Activated naive CD8-positive, alpha-beta T cell treated with anti-CD3 and anti-CD28 coated beads, Interleukin-2, amount 10 ng/mL, durations not matched to agents 7 days and 5 days (primary cell): ENCODE measurements around the gene USP46. TPM values are rescaled to one million over a fixed set of nuclear protein-coding genes. Genes with fewer than 3 reads are reported as not detected.

Source experiments
- ATAC-seq: fragments of 150-1000 bp; cut with Tn5 transposase; one replicate; pipeline ENCODE4 v1.10.0; 2021; ENCODE audit warnings: low read depth, moderate library complexity
- POLR2A ChIA-PET: fragments of 350-600 bp; sonication (Branson Sonifier 250); formaldehyde crosslinking; loops from one replicate; lab custom pipeline; 2021; ENCODE audit warnings: antibody characterized with exemption; lab: Charles Lee
- DNase-seq: peaks from one replicate; pipeline ENCODE4 v3.0.0; 2021
- H3K27ac Mint-ChIP-seq: one replicate; pipeline ENCODE4 v1.8.0; 2022; ENCODE audit warnings: mild to moderate bottlenecking, mixed read lengths
- H3K27me3 Mint-ChIP-seq: one replicate; pipeline ENCODE4 v1.8.0; 2022; ENCODE audit warnings: mild to moderate bottlenecking, moderate library complexity, mixed read lengths
- H3K36me3 Mint-ChIP-seq: one replicate; pipeline ENCODE4 v1.8.0; 2021; ENCODE audit warnings: mild to moderate bottlenecking, mixed read lengths
- H3K4me1 Mint-ChIP-seq: one replicate; pipeline ENCODE4 v1.8.0; 2021; ENCODE audit warnings: mixed read lengths
- H3K4me3 Mint-ChIP-seq: one replicate; pipeline ENCODE4 v1.8.0; 2022; ENCODE audit warnings: mild to moderate bottlenecking, moderate library complexity, mixed read lengths
- H3K9me3 Mint-ChIP-seq: one replicate; pipeline ENCODE4 v1.8.0; 2021; ENCODE audit warnings: mixed read lengths
- total RNA-seq, 2 experiments: library from RNA; stranded (reverse); gene quantifications; one replicate each; pipeline ENCODE4 v1.2.3, GENCODE V29; 2021

USP46 gene
- total RNA-seq, 2 experiments from 2014 or later: 8.3 to 9.1 TPM

DNA sequence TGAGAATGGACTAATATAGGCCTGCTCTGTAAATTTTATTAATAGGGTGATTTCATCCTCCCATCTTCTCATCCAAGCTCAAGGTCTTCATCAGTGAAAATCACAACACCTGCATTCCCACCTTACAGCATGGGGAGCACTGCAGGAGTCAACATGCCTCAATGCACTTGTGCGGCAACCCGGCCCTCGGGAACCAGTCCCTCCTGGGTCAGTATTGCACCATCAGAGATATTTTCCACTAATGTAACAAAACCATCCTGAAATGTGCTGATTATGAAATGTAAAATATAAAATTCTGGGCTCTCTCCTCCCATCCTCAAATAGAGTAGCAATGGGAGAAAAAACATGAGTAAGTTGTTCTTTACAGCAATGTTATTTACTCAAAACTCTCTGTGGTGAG lies 13.0 kb downstream of the USP46 start:
- peaks cover 10% of the 10 kb centered on the region for H3K36me3 Mint-ChIP-seq
- H3K4me3 Mint-ChIP-seq: no peak overlapping the region
- H3K9me3 Mint-ChIP-seq: peaks cover 4% of the 10 kb centered on the region
- H3K4me1 Mint-ChIP-seq: peaks cover 3% of the 10 kb centered on the region
- DNase-seq (no peak), ATAC-seq (no peak)
- no peaks in the 10 kb centered on the region for H3K27me3 Mint-ChIP-seq
- no peak overlapping the region for H3K27ac Mint-ChIP-seq
- POLR2A ChIA-PET: no interaction called here

DNA sequence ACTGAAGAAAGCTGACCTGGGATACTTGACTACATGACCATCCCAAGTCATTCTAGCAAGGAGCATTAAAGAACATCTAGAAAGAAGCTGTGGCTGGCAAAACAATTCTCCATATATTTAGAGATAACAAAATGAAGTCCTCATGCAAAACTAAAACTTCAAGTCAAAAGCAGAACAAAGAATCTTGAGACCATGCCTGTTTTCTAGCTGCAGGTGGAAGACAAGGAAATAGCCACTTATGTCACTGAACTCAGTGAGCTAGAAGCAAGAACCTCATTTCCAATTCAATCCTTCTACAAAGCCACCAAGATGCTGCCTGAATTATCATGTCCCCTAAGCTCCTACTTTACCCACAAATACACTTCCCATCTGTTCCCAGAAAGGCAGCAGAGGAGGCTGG lies 13.8 kb downstream of the USP46 start:
- H3K27me3 Mint-ChIP-seq: no peaks in the 10 kb centered on the region
- H3K4me1 Mint-ChIP-seq: peaks cover 3% of the 10 kb centered on the region
- ATAC-seq (no peak), DNase-seq (no peak)
- peaks cover 8% of the 10 kb centered on the region for H3K36me3 Mint-ChIP-seq
- peaks cover 4% of the 10 kb centered on the region for H3K9me3 Mint-ChIP-seq
- H3K4me3 Mint-ChIP-seq: no peak overlapping the region
- H3K27ac Mint-ChIP-seq: no peak overlapping the region
- POLR2A ChIA-PET: interaction anchor here (0.7 kb wide), 1 partner anchor 267 kb away, joined by 8 read pairs; no protein-coding TSS in a partner anchor

DNA sequence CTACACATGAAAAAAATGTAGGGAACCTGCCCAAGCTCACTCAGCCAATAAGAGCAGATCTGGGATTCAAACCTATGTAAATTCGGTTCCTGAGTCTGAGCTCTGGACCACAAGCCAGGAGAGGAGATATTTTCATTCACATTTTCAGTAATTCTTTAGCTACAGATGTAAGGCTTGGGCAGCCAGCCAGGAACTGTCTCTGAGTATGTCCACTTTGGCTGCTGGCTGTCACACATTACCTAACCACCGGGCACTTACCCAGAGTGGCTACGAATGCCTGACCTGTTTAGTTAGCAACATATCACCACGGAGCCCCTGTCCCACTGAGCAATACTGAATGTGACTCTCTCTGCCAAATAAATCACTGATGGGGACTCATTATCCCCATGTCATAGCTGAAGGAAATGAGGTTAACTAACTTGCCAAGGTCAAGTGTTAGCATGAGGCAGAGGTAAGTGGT lies 15.3 kb downstream of the USP46 start:
- Mint-ChIP-seq H3K9me3 (no peaks in the 10 kb centered on the region), H3K27me3 (no peaks in the 10 kb centered on the region), H3K36me3 (no peaks in the 10 kb centered on the region), H3K4me3 (no peak overlapping the region), H3K27ac (no peak overlapping the region), H3K4me1 (peaks cover 3% of the 10 kb centered on the region)
- ATAC-seq (no peak), DNase-seq (no peak)
- POLR2A ChIA-PET: no interaction called here

DNA sequence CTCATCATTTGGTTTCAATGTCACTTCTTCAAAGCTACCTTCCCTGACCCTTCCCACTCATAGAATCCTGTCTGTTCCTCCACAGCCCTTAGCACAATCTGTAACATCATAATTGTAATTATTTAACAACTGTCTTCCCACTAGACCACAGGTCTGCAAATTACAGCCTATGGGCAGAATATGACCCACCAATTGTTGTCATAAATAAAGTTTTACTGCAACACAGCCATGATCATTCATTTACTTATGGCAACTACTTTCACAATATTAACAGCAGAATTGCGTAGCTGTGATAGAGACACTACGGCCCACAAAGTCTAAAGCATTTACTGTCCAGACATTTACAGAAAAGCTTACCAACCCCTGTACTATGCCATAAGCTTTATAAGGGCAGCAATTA lies 15.9 kb downstream of the USP46 start:
- Mint-ChIP-seq H3K4me3 (no peak overlapping the region), H3K27me3 (no peaks in the 10 kb centered on the region), H3K4me1 (peaks cover 3% of the 10 kb centered on the region), H3K36me3 (no peaks in the 10 kb centered on the region), H3K27ac (no peak overlapping the region), H3K9me3 (no peaks in the 10 kb centered on the region)
- no peak for ATAC-seq
- no peak for DNase-seq
- POLR2A ChIA-PET: no interaction called here

DNA sequence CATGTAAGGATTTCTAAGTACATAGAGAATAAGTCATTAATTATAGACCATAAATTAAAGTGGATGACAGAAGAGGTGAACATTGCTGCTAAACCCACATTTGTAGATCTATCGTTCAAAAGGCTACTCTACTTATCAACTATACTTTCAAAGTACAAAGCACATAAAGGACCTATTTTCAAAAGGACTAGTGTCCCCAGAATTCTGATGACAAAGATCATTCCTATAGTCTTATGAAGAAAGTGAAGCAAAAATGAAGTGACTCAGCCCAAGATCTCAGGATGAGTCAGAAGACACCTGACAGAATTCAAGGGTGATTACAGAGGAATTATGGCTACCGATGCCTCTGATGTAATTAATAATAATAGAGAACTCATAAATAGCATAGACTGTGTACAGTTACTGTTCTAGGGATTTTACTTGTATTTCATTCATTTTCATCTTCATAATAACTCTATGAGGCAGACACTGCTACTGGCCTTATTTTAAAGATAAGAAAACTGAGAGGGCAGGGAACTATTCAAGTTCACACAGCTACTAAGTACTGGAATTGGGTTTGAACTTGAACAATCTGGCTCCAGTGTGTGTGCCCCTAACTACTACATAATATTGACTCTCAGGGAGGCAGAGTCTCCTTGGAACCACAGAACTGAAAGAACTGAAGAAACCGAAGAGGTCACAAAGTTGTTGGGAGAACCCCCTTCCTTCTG lies 17.1 kb downstream of the USP46 start:
- H3K9me3 Mint-ChIP-seq: peaks cover 2% of the 10 kb centered on the region
- no peak for DNase-seq
- H3K27ac Mint-ChIP-seq: no peak overlapping the region
- no peak for ATAC-seq
- H3K36me3 Mint-ChIP-seq: no peaks in the 10 kb centered on the region
- H3K4me3 Mint-ChIP-seq: no peak overlapping the region
- POLR2A ChIA-PET: no interaction called here
- H3K27me3 Mint-ChIP-seq: no peaks in the 10 kb centered on the region
- peaks cover 8% of the 10 kb centered on the region for H3K4me1 Mint-ChIP-seq

DNA sequence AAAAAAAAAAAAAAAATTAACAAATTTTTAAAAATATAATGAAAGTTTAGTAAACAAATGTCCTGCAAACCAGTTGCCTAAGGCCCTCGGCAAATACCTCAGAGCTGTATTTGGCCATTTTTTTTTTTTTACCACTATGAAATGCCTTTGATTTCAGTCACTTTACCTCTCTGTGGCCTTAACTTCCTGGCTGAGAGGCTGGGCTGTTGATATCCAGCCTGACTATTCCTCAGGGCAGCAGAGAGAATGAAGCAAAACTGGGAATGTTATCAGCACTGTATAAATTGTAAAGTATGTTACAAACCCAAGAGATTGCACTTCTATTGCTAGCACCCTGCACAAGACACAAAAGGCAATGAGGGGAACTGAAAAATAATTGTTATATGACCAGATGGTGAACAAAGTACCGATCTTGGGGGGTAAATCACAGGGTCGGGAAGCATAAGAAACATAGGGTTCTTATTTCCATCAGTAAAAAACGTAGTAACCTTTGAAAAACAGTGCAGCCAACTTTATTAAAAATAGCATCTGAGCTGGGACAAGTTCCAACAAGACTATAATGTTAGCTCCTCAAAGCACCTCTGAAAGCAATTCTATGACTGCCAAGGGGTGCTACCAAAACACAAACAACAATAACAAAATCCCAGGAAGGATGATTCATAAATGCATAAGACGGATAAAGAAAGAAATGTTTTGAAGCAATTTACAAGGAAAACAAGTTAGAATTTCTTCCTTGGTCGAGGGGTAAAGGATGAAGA lies 18.1 kb downstream of the USP46 start:
- ATAC-seq: no peak
- Mint-ChIP-seq H3K4me1 (peaks cover 8% of the 10 kb centered on the region), H3K36me3 (peaks cover under 1% of the 10 kb centered on the region), H3K27me3 (no peaks in the 10 kb centered on the region), H3K9me3 (peaks cover 2% of the 10 kb centered on the region), H3K27ac (no peak overlapping the region), H3K4me3 (no peak overlapping the region)
- POLR2A ChIA-PET: no interaction called here
- DNase-seq: no peak

DNA sequence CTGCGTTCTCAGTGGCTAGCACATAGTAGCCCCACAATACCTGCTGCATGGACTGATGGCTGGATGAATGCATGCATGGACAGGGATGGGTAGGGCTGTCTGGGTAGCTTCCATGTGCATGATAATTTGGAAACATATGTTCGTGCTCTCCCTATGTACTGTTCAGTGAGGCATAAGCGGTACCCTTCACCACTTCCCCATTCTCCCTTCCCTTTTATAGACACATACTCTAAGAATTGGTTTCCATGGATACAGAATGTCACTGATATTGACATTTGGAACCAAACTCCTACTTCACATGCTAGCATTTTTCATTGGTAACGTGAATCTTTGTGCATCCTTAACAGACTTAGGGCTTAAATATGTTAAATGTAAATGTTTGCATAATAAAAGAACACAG lies 20.4 kb downstream of the USP46 start:
- no peak overlapping the region for H3K27ac Mint-ChIP-seq
- no peak overlapping the region for H3K4me3 Mint-ChIP-seq
- ATAC-seq: no peak
- POLR2A ChIA-PET: no interaction called here
- H3K4me1 Mint-ChIP-seq: peaks cover 8% of the 10 kb centered on the region
- no peaks in the 10 kb centered on the region for H3K27me3 Mint-ChIP-seq
- H3K36me3 Mint-ChIP-seq: peaks cover 3% of the 10 kb centered on the region
- DNase-seq: no peak
- H3K9me3 Mint-ChIP-seq: peaks cover 3% of the 10 kb centered on the region

DNA sequence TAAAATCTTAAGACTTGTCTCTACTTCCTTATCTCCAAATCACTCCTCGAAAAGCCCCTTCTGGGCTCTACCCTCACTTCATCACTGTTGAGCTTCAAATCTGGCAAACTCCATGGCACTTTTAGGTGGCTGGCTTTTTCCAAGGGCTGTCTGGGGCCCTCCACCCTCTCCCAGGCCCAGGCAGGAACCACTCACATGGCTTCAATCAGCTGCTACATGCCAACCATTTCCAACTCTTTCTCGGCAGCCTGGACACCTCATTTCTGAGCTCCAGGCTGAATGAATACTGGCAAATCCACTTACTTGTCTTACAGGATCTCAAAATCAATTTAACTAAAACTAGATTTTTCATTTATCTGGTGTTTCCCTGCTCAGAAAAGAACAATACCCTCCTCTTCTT lies 22.0 kb downstream of the USP46 start:
- Mint-ChIP-seq H3K4me3 (no peak overlapping the region), H3K36me3 (peaks cover 3% of the 10 kb centered on the region), H3K27ac (no peak overlapping the region), H3K9me3 (peaks cover 3% of the 10 kb centered on the region), H3K4me1 (peaks cover 8% of the 10 kb centered on the region), H3K27me3 (no peaks in the 10 kb centered on the region)
- DNase-seq: no peak
- no peak for ATAC-seq
- POLR2A ChIA-PET: no interaction called here

DNA sequence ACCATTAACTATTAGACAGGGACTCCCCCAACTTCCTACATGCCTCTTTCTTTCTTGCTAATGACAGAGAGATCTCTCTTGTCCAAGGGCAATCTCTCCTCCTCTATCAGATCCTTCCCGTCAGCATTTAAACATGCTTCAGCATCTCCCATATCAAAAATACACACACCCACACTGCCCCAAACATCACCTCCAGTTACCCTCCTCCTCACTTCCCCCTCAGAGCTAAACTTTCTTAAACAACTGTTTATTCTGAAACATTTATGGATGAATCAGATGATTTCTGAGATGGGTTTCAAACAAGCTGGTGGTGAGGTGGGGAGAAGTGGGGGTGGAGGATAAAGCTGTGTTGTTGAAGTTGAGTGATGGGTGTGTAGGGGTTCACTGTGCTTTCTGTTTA lies 23.5 kb downstream of the USP46 start:
- no peak overlapping the region for H3K4me3 Mint-ChIP-seq
- POLR2A ChIA-PET: no interaction called here
- peaks cover 3% of the 10 kb centered on the region for H3K9me3 Mint-ChIP-seq
- peaks cover 3% of the 10 kb centered on the region for H3K36me3 Mint-ChIP-seq
- ATAC-seq (no peak), DNase-seq (no peak)
- no peaks in the 10 kb centered on the region for H3K27me3 Mint-ChIP-seq
- H3K27ac Mint-ChIP-seq: no peak overlapping the region
- peaks cover 5% of the 10 kb centered on the region for H3K4me1 Mint-ChIP-seq

DNA sequence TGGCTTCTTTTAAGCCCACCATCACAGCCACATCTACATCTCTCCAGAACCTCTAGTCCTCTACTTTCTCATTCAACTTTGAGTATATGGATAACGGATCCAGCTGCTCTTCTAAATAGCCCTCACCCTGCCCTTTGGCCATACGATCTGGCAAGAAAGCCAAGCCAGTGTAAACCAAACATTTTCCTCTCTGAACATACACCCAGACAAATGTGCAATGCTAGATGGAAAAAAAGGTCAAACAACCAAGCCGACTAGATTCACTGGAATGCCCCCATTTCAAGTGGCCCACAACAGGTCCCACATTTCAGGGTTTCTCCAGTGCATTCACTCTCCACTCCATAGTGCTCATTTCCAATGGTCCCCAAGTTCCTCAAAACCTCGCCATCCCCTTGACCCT lies 24.0 kb downstream of the USP46 start:
- no peaks in the 10 kb centered on the region for H3K27me3 Mint-ChIP-seq
- H3K4me1 Mint-ChIP-seq: peaks cover 5% of the 10 kb centered on the region
- peaks cover 3% of the 10 kb centered on the region for H3K9me3 Mint-ChIP-seq
- POLR2A ChIA-PET: no interaction called here
- H3K27ac Mint-ChIP-seq: no peak overlapping the region
- ATAC-seq (no peak), DNase-seq (no peak)
- H3K36me3 Mint-ChIP-seq: peaks cover 3% of the 10 kb centered on the region
- no peak overlapping the region for H3K4me3 Mint-ChIP-seq

DNA sequence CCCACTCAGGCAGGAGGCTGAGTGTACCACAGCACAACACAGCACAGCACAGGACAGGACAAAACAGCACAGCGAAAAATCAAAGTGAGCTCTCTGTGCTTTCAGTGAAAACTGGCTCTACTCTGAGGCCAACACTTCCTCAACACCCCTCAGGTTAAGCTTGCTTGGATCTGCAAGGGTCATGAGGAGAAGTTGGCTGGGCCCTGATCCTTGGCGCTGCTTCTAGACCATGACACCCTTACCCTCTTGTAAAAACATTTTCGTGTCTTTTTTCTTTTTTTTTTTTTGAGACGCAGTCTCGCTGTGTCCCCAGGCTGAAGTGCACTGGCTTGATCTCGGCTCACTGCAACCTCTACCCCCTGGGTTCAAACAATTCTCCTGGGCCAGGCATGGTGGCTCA lies 25.3 kb downstream of the USP46 start:
- ATAC-seq: no peak
- POLR2A ChIA-PET: no interaction called here
- no peak for DNase-seq
- H3K27ac Mint-ChIP-seq: no peak overlapping the region
- H3K27me3 Mint-ChIP-seq: no peaks in the 10 kb centered on the region
- peaks cover 3% of the 10 kb centered on the region for H3K36me3 Mint-ChIP-seq
- peaks cover 3% of the 10 kb centered on the region for H3K9me3 Mint-ChIP-seq
- peaks cover 5% of the 10 kb centered on the region for H3K4me1 Mint-ChIP-seq
- no peak overlapping the region for H3K4me3 Mint-ChIP-seq

DNA sequence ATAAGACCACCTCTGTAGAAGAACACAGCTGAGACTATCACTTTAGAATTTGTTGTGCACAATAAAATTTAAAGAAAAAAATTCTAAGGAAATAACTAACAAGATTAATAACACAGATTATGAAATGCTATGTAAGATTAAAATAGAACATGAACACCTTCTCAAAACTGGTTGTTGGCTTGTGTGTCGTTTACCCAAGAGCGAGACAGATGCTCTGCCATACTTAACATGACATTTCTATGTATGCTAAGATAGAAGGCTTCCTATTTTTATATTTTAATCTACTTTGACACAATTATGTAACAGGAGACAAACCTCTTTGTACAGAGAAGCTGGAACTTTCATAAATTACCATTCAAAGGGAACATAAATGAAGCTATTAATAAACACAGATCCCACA lies 30.1 kb downstream of the USP46 start:
- Mint-ChIP-seq H3K27ac (no peak overlapping the region), H3K9me3 (no peaks in the 10 kb centered on the region), H3K4me1 (no peaks in the 10 kb centered on the region), H3K27me3 (no peaks in the 10 kb centered on the region), H3K36me3 (no peaks in the 10 kb centered on the region), H3K4me3 (no peak overlapping the region)
- DNase-seq (no peak), ATAC-seq (no peak)
- POLR2A ChIA-PET: no interaction called here

DNA sequence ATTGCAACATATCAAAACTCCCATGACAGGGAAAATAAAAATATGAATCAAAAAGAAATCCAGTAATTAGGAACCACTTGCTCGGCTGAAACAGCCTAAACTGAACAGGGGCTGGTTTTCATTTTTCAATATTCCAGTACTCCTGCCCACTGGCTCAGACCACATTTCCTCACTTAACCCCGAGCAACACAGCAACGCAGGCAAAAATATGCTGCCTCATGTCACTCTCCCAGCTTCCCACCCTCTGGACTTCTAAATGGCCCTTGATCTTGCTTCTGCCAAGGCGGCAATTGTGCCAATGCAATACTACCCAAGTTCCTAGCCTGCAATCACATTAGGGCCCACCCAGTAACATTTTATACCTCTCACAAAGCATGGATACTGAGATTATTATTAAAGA lies 30.6 kb downstream of the USP46 start:
- no peak overlapping the region for H3K27ac Mint-ChIP-seq
- no peaks in the 10 kb centered on the region for H3K36me3 Mint-ChIP-seq
- no peak overlapping the region for H3K4me3 Mint-ChIP-seq
- ATAC-seq: no peak
- DNase-seq: no peak
- no peaks in the 10 kb centered on the region for H3K9me3 Mint-ChIP-seq
- POLR2A ChIA-PET: no interaction called here
- no peaks in the 10 kb centered on the region for H3K27me3 Mint-ChIP-seq
- no peaks in the 10 kb centered on the region for H3K4me1 Mint-ChIP-seq

DNA sequence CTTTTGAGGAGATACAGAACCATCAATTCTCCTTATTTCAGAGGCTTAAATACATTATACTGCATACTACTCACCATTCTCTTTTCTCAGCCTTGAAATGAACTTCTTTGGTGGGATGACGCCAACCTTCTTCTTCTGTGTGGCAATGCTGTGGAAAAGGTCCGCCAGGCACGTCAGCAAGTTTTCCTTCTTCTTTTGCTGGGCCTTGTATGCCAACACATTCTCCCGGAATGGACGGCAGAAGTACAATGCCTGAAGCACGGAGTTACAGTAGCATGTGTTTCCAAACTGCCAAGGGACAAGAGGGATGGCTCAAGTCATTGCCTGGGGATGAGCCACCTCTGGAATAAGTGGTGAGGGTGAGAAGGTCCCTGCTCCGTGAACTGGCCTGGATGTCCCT lies 31.2 kb downstream of the USP46 start:
- H3K4me1 Mint-ChIP-seq: no peaks in the 10 kb centered on the region
- H3K27me3 Mint-ChIP-seq: no peaks in the 10 kb centered on the region
- no peak for ATAC-seq
- POLR2A ChIA-PET: no interaction called here
- DNase-seq: no peak
- no peaks in the 10 kb centered on the region for H3K9me3 Mint-ChIP-seq
- no peak overlapping the region for H3K4me3 Mint-ChIP-seq
- no peaks in the 10 kb centered on the region for H3K36me3 Mint-ChIP-seq
- no peak overlapping the region for H3K27ac Mint-ChIP-seq
